CD4-positive, CD25-positive, alpha-beta regulatory T cell (primary cell): ENCODE measurements around the gene METAP1D. TPM values are rescaled to one million over a fixed set of nuclear protein-coding genes. Genes with fewer than 3 reads are reported as not detected.
A peak's percentile ranks its signal among the peaks of the same experiment; 100 is the strongest.
"Not testable (repeated sequence)": the region's sequence is repeated elsewhere in the genome, so short reads cannot be mapped to it uniquely, and the experiment has no call there.

Source experiments
- ATAC-seq, 2 donors: fragments of 150-1000 bp; cut with Tn5 transposase; one replicate each; pipeline ENCODE4 v1.10.0; 2021; ENCODE audit warnings: low read depth in 2 of 2, moderate number of reproducible peaks in 2 of 2, moderate library complexity in 1 of 2
- DNase-seq, 3 donors: peaks; one replicate each; pipeline versions ENCODE4 v3.0.0 to v3.0.0-alpha.2; 2012 to 2022; ENCODE audit warnings: mixed read lengths in 1 of 3
- H3K27ac ChIP-seq: one replicate; pipeline ENCODE4 v1.7.0; 2013; ENCODE audit warnings: mild to moderate bottlenecking, low read length; ENCODE audit not compliant: insufficient read depth, poor library complexity, severe bottlenecking
- H3K27me3 ChIP-seq: one replicate; pipeline ENCODE4 v1.7.0; 2013; ENCODE audit warnings: low read length; ENCODE audit not compliant: control insufficient read depth, insufficient read depth
- H3K36me3 ChIP-seq: one replicate; pipeline ENCODE4 v1.7.0; 2013; ENCODE audit warnings: mild to moderate bottlenecking, low read length, moderate library complexity; ENCODE audit not compliant: control insufficient read depth, insufficient read depth
- H3K4me1 ChIP-seq: 2 replicates; pipeline ENCODE4 v1.7.0; 2013; ENCODE audit warnings: mild to moderate bottlenecking, low read length; ENCODE audit not compliant: insufficient read depth, control insufficient read depth, poor library complexity, severe bottlenecking
- H3K4me3 ChIP-seq: one replicate; pipeline ENCODE4 v1.7.0; 2013; ENCODE audit warnings: low read depth, mild to moderate bottlenecking, low read length, moderate library complexity
- H3K9me3 ChIP-seq, 2 experiments: 1 replicate in 1 of 2; 2 replicates in 1 of 2; pipeline ENCODE4 v1.7.0; 2013; ENCODE audit warnings: low read length in 2 of 2, mild to moderate bottlenecking in 1 of 2, moderate library complexity in 1 of 2; ENCODE audit not compliant: control insufficient read depth in 2 of 2
- H3K27ac Mint-ChIP-seq, 3 donors: one replicate each; pipeline ENCODE4 v1.8.0; 2020 to 2022; ENCODE audit warnings: mild to moderate bottlenecking in 3 of 3, mixed read lengths in 3 of 3, moderate library complexity in 2 of 3
- H3K27me3 Mint-ChIP-seq: one replicate; pipeline ENCODE4 v1.8.0; 2022; ENCODE audit warnings: mild to moderate bottlenecking, mixed read lengths
- H3K36me3 Mint-ChIP-seq: one replicate; pipeline ENCODE4 v1.8.0; 2020; ENCODE audit warnings: mixed read lengths
- H3K4me1 Mint-ChIP-seq, 4 donors: one replicate each; pipeline ENCODE4 v1.8.0; 2020 to 2022; ENCODE audit warnings: mixed read lengths in 4 of 4, mild to moderate bottlenecking in 1 of 4
- H3K4me3 Mint-ChIP-seq, 4 donors: one replicate each; pipeline ENCODE4 v1.8.0; 2020 to 2022; ENCODE audit warnings: mild to moderate bottlenecking in 4 of 4, mixed read lengths in 4 of 4, moderate library complexity in 3 of 4
- H3K9me3 Mint-ChIP-seq, 7 donors: one replicate each; pipeline ENCODE4 v1.8.0; 2020 to 2022; ENCODE audit warnings: mixed read lengths in 7 of 7, mild to moderate bottlenecking in 3 of 7, moderate library complexity in 2 of 7
- polyA plus RNA-seq, 4 donors: library from polyadenylated mRNA; unstranded; fragments of 300-500 nt; fragmentation: Illumina TruSeq; gene quantifications; one replicate each; pipeline ENCODE4 v1.2.3, GENCODE V29; 2021
- total RNA-seq: library from RNA; stranded (reverse); gene quantifications from one replicate; pipeline ENCODE4 v1.2.3, GENCODE V29; 2022

The METAP1D gene
- total and polyA plus RNA-seq, 5 donors from 2014 or later: 0.54 to 3.7 (median 2.3) TPM

- Histone ChIP-seq H3K4me1 (no peaks in the 10 kb centered on the region), H3K36me3 (peaks cover 27% of the 10 kb centered on the region), H3K27me3 (no peaks in the 10 kb centered on the region), H3K4me3 (no peak overlapping the region), H3K27ac (no peak overlapping the region), H3K9me3 (no peaks in the 10 kb centered on the region)
- Mint-ChIP-seq H3K36me3 (peaks cover 54% of the 10 kb centered on the region), H3K27ac (peak overlapping the region; percentile 11 to 74 (median 11)), H3K4me3 (no peak overlapping the region), H3K4me1 (peaks cover 0 to 11% (median 5%) of the 10 kb centered on the region in 4 donors), H3K9me3 (no peaks in the 10 kb centered on the region), H3K27me3 (no peaks in the 10 kb centered on the region)
- DNase-seq: no peak
- no peak for ATAC-seq
Observed at GRCh38 chr2:171972329-171972982, 27.3 kb upstream of the METAP1D start.

GRCh38 chr2:171979103-171979502, 20.6 kb upstream of the METAP1D start:
- Histone ChIP-seq H3K4me3 (no peak overlapping the region), H3K4me1 (no peaks in the 10 kb centered on the region), H3K36me3 (peaks cover 50% of the 10 kb centered on the region), H3K9me3 (no peaks in the 10 kb centered on the region), H3K27ac (no peak overlapping the region), H3K27me3 (no peaks in the 10 kb centered on the region)
- H3K4me1 Mint-ChIP-seq: peaks cover 0 to 5% (median 5%) of the 10 kb centered on the region in 4 donors
- H3K27me3 Mint-ChIP-seq: no peaks in the 10 kb centered on the region
- ATAC-seq (no peak), DNase-seq (no peak)
- H3K9me3 Mint-ChIP-seq: no peaks in the 10 kb centered on the region
- no peak overlapping the region for H3K4me3 Mint-ChIP-seq
- H3K27ac Mint-ChIP-seq: no peak overlapping the region
- H3K36me3 Mint-ChIP-seq: peaks cover 55% of the 10 kb centered on the region

GRCh38 chr2:171983924-171984323, 15.8 kb upstream of the METAP1D start:
- H3K9me3 Mint-ChIP-seq, H3K27me3 Mint-ChIP-seq, H3K27me3 ChIP-seq, H3K4me1 ChIP-seq, ATAC-seq, H3K4me1 Mint-ChIP-seq, H3K4me3 Mint-ChIP-seq, H3K27ac Mint-ChIP-seq, DNase-seq, H3K4me3 ChIP-seq, H3K9me3 ChIP-seq, H3K27ac ChIP-seq: not testable (repeated sequence)
- peaks cover 32% of the 10 kb centered on the region for H3K36me3 ChIP-seq
- peaks cover 29% of the 10 kb centered on the region for H3K36me3 Mint-ChIP-seq

GRCh38 chr2:171985076-171985475, 14.7 kb upstream of the METAP1D start:
- H3K4me3 Mint-ChIP-seq: no peak overlapping the region
- ATAC-seq (no peak), DNase-seq (no peak)
- H3K4me3 ChIP-seq: no peak overlapping the region
- H3K27me3 ChIP-seq: no peaks in the 10 kb centered on the region
- peaks cover 0 to 1% (median 0%) of the 10 kb centered on the region in 7 donors for H3K9me3 Mint-ChIP-seq
- no peaks in the 10 kb centered on the region for H3K27me3 Mint-ChIP-seq
- H3K36me3 ChIP-seq: peaks cover 21% of the 10 kb centered on the region
- no peak overlapping the region for H3K27ac ChIP-seq
- H3K9me3 ChIP-seq: no peaks in the 10 kb centered on the region
- no peaks in the 10 kb centered on the region for H3K4me1 Mint-ChIP-seq
- no peak overlapping the region for H3K27ac Mint-ChIP-seq
- H3K36me3 Mint-ChIP-seq: peaks cover 22% of the 10 kb centered on the region
- H3K4me1 ChIP-seq: no peaks in the 10 kb centered on the region

GRCh38 chr2:171986778-171987177, 13.0 kb upstream of the METAP1D start:
- DNase-seq (no peak), ATAC-seq (no peak)
- H3K4me1 ChIP-seq: no peaks in the 10 kb centered on the region
- H3K9me3 ChIP-seq: no peaks in the 10 kb centered on the region
- H3K4me1 Mint-ChIP-seq: peaks cover 0 to 2% (median 0%) of the 10 kb centered on the region in 4 donors
- no peaks in the 10 kb centered on the region for H3K27me3 Mint-ChIP-seq
- H3K36me3 Mint-ChIP-seq: peaks cover 22% of the 10 kb centered on the region
- H3K36me3 ChIP-seq: peaks cover 14% of the 10 kb centered on the region
- H3K4me3 Mint-ChIP-seq: no peak overlapping the region
- H3K27me3 ChIP-seq: no peaks in the 10 kb centered on the region
- H3K27ac ChIP-seq: no peak overlapping the region
- no peak overlapping the region for H3K27ac Mint-ChIP-seq
- peaks cover 0 to 1% (median 0%) of the 10 kb centered on the region in 7 donors for H3K9me3 Mint-ChIP-seq
- H3K4me3 ChIP-seq: no peak overlapping the region

GRCh38 chr2:171991027-171991426, 8.7 kb upstream of the METAP1D start:
- Mint-ChIP-seq H3K4me1 (peaks cover 0 to 2% (median 0%) of the 10 kb centered on the region in 4 donors), H3K27ac (no peak overlapping the region), H3K9me3 (no peaks in the 10 kb centered on the region), H3K27me3 (peaks cover 17% of the 10 kb centered on the region), H3K36me3 (peaks cover 4% of the 10 kb centered on the region), H3K4me3 (no peak overlapping the region)
- no peak overlapping the region for H3K27ac ChIP-seq
- peaks cover 17% of the 10 kb centered on the region for H3K27me3 ChIP-seq
- ATAC-seq (no peak), DNase-seq (no peak)
- H3K36me3 ChIP-seq: no peaks in the 10 kb centered on the region
- H3K4me1 ChIP-seq: no peaks in the 10 kb centered on the region
- no peaks in the 10 kb centered on the region for H3K9me3 ChIP-seq
- no peak overlapping the region for H3K4me3 ChIP-seq

GRCh38 chr2:171995586-171995985, 4.2 kb upstream of the METAP1D start:
- H3K27ac ChIP-seq: no peak overlapping the region
- H3K4me3 ChIP-seq: no peak overlapping the region
- H3K36me3 ChIP-seq: no peaks in the 10 kb centered on the region
- H3K27me3 ChIP-seq: peaks cover 20% of the 10 kb centered on the region
- ATAC-seq (no peak), DNase-seq (no peak)
- Mint-ChIP-seq H3K4me3 (no peak overlapping the region), H3K27ac (no peak overlapping the region), H3K27me3 (peaks cover 42% of the 10 kb centered on the region), H3K9me3 (no peaks in the 10 kb centered on the region), H3K4me1 (peaks cover 6 to 16% (median 11%) of the 10 kb centered on the region in 4 donors), H3K36me3 (peaks cover 3% of the 10 kb centered on the region)
- H3K9me3 ChIP-seq: no peaks in the 10 kb centered on the region
- H3K4me1 ChIP-seq: peaks cover 12% of the 10 kb centered on the region

- peaks cover 12% of the 10 kb centered on the region for H3K4me1 ChIP-seq
- no peaks in the 10 kb centered on the region for H3K36me3 ChIP-seq
- H3K9me3 ChIP-seq: no peaks in the 10 kb centered on the region
- H3K27ac ChIP-seq: no peak overlapping the region
- ATAC-seq (no peak), DNase-seq (no peak)
- Mint-ChIP-seq H3K4me1 (peaks cover 6 to 16% (median 11%) of the 10 kb centered on the region in 4 donors), H3K27ac (no peak overlapping the region), H3K4me3 (no peak overlapping the region), H3K9me3 (no peaks in the 10 kb centered on the region), H3K27me3 (peaks cover 44% of the 10 kb centered on the region), H3K36me3 (peaks cover 3% of the 10 kb centered on the region)
- H3K4me3 ChIP-seq: no peak overlapping the region
- peaks cover 20% of the 10 kb centered on the region for H3K27me3 ChIP-seq
Observed at GRCh38 chr2:171996021-171996420, 3.7 kb upstream of the METAP1D start.
